HL-60 (cell line): Measurements from ENCODE around the gene C14orf132.

Experiments
- DNase-seq, 2 experiments: peaks; one replicate each; pipeline ENCODE4 v3.0.0-alpha.2; 2010 to 2020; ENCODE audit warnings: low read depth in 1 of 2, low spot score in 1 of 2
- H3K27ac ChIP-seq: fragments of 250-450 bp; sonication (Bioruptor Pico); replicated peaks from 2 replicates; pipeline ENCODE4 v1.5.1; 2020; ENCODE audit warnings: mild to moderate bottlenecking, moderate library complexity
- H3K27me3 ChIP-seq: fragments of 250-450 bp; sonication (Bioruptor Pico); 2 replicates; pipeline ENCODE4 v1.5.1; 2021; ENCODE audit warnings: mild to moderate bottlenecking, moderate library complexity; ENCODE audit not compliant: insufficient read depth, poor library complexity, severe bottlenecking
- H3K4me3 ChIP-seq: replicated peaks from 2 replicates; pipeline ENCODE4 v1.5.1; 2011; ENCODE audit warnings: mild to moderate bottlenecking, control low read depth, low read length; ENCODE audit not compliant: insufficient read depth
- CTCF ChIP-seq: IDR thresholded peaks from one replicate; pipeline ENCODE4 v1.5.1; 2011; ENCODE audit warnings: low read length, control low read depth, inconsistent platforms; ENCODE audit not compliant: insufficient read depth
- GABPA ChIP-seq: IDR thresholded peaks from 2 replicates; pipeline ENCODE4 v1.6.1; 2012; ENCODE audit warnings: low read depth
- POLR2AphosphoS5 ChIP-seq: IDR thresholded peaks from 2 replicates; pipeline ENCODE4 v1.6.1; 2012; ENCODE audit warnings: low read depth
- SPI1 ChIP-seq: IDR thresholded peaks from 2 replicates; pipeline ENCODE4 v1.6.1; 2012; ENCODE audit warnings: low read depth, mild to moderate bottlenecking, borderline replicate concordance
- TF ChIP-seq, protein P1 (sequence below): IDR thresholded peaks from 2 replicates; pipeline ENCODE4 v1.6.1; 2012; ENCODE audit warnings: low read depth; ENCODE audit not compliant: insufficient replicate concordance

Gene C14orf132

GRCh38 chr14:96040828-96041371 is 1.7 kb downstream of the C14orf132 start:
- Histone ChIP-seq H3K27me3 (peaks cover 38% of the 10 kb centered on the region), H3K27ac (no peak overlapping the region), H3K4me3 (no peak overlapping the region)
- DNase-seq = no peak
- TF ChIP-seq, protein P1, sequence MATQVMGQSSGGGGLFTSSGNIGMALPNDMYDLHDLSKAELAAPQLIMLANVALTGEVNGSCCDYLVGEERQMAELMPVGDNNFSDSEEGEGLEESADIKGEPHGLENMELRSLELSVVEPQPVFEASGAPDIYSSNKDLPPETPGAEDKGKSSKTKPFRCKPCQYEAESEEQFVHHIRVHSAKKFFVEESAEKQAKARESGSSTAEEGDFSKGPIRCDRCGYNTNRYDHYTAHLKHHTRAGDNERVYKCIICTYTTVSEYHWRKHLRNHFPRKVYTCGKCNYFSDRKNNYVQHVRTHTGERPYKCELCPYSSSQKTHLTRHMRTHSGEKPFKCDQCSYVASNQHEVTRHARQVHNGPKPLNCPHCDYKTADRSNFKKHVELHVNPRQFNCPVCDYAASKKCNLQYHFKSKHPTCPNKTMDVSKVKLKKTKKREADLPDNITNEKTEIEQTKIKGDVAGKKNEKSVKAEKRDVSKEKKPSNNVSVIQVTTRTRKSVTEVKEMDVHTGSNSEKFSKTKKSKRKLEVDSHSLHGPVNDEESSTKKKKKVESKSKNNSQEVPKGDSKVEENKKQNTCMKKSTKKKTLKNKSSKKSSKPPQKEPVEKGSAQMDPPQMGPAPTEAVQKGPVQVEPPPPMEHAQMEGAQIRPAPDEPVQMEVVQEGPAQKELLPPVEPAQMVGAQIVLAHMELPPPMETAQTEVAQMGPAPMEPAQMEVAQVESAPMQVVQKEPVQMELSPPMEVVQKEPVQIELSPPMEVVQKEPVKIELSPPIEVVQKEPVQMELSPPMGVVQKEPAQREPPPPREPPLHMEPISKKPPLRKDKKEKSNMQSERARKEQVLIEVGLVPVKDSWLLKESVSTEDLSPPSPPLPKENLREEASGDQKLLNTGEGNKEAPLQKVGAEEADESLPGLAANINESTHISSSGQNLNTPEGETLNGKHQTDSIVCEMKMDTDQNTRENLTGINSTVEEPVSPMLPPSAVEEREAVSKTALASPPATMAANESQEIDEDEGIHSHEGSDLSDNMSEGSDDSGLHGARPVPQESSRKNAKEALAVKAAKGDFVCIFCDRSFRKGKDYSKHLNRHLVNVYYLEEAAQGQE = no peak
- TF ChIP-seq POLR2AphosphoS5 (no peak), CTCF (no peak), GABPA (no peak), SPI1 (no peak)

- no peak overlapping the region for H3K27ac ChIP-seq
- peaks cover 29% of the 10 kb centered on the region for H3K27me3 ChIP-seq
- no peak for DNase-seq
- TF ChIP-seq GABPA = no peak
- TF ChIP-seq CTCF = no peak
- no peak for TF ChIP-seq SPI1
- TF ChIP-seq POLR2AphosphoS5 = no peak
- TF ChIP-seq, protein P1 = no peak
- H3K4me3 ChIP-seq = no peak overlapping the region
Observed at GRCh38 chr14:96042248-96042930, 3.2 kb downstream of the C14orf132 start.

GRCh38 chr14:96046630-96047029 is 7.5 kb downstream of the C14orf132 start:
- peaks cover 5% of the 10 kb centered on the region for H3K27me3 ChIP-seq
- TF ChIP-seq, protein P1 = no peak
- TF ChIP-seq CTCF (no peak), GABPA (no peak), SPI1 (no peak), POLR2AphosphoS5 (no peak)
- H3K4me3 ChIP-seq = no peak overlapping the region
- no peak for DNase-seq
- no peak overlapping the region for H3K27ac ChIP-seq
